ENCODE data around the gene SHOX.
"Not testable (repeated sequence)": the region's sequence is repeated elsewhere in the genome, so short reads cannot be mapped to it uniquely, and the experiment has no call there.

The SHOX gene

DNA sequence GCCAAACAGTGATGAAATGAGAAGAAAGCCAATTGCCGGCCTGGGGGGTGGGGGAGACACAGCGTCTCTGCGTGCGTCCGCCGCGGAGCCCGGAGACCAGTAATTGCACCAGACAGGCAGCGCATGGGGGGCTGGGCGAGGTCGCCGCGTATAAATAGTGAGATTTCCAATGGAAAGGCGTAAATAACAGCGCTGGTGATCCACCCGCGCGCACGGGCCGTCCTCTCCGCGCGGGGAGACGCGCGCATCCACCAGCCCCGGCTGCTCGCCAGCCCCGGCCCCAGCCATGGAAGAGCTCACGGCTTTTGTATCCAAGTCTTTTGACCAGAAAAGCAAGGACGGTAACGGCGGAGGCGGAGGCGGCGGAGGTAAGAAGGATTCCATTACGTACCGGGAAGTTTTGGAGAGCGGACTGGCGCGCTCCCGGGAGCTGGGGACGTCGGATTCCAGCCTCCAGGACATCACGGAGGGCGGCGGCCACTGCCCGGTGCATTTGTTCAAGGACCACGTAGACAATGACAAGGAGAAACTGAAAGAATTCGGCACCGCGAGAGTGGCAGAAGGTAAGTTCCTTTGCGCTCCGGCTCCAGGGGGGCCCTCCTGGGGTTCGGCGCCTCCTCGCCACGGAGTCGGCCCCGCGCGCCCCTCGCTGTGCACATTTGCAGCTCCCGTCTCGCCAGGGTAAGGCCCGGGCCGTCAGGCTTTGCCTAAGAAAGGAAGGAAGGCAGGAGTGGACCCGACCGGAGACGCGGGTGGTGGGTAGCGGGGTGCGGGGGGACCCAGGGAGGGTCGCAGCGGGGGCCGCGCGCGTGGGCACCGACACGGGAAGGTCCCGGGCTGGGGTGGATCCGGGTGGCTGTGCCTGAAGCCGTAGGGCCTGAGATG lies at the start of gene SHOX:
Gene SHOX (plus strand): TSS at position 180 of the 885 bp plus-strand sequence. CDS start 107 bp downstream, at position 287.
- no peak for DNase-seq (ENCODE audit: low read depth in 3 of 3, low spot score in 1 of 3)

DNA sequence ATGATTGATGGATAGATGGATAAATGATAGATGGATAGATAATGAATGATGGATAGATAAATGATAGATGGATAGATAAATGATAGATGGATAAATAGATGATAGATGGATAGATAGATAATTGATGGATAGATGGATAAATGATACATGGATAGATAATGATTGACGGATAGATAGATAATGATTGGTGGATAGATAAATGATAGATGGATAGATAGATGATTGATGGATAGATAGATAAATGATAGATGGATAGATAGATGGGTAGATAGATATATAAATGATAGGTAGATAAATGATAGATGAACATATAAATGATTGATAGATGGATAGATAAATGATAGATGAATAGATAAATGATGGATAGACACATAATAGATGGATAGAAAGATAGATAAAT lies 49.5 kb upstream of the SHOX start:
- no peak for DNase-seq (ENCODE audit: low read depth in 3 of 3, low spot score in 1 of 3)

DNA sequence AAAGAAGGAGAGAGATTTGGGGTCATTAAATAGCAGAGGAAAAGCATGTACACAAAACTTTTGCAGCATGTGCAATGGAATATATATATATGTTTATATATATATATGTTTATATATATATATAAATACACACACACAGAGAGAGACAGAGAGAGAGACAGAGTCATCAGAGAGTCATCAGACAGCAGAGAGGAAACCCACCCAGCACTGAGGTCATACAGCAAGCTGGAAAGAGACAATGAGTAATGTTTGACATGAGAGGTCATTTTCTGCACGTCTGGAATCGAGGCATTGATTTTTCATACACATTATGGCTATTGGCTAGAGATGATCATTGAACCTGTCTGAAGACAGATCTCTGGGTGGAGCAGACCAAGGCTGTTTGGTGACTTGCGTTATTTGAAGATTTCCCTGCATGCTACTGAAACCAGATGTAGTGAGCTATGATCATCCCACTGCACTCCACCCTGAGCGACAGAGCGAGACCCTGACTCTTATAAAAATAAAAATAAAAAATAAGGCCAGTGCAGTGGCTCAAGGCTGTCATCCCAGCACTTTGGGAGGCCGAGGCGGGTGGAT lies 48.8 kb upstream of the SHOX start:
- no peak for DNase-seq (ENCODE audit: low read depth in 3 of 3, low spot score in 1 of 3)

DNA sequence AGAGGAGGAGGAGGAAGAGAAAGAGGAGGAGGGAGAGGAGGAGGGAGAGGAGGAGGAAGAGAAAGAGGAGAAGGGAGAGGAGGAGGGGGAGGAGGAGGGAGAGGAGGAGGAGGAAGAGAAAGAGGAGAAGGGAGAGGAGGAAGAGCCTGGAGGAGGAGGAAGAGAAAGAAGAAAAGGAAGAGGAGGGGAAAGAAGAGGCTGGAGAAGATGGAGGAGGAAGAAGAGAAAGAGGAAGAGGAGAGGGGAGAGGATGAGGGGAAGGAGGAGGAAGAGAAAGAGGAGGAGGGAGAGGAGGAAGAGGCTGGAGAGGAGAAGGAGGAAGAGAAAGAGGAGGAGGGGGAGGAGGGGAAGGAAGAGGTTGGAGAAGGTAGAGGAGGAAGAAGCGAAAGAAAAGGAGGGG lies 46.0 kb upstream of the SHOX start:
- no peak for DNase-seq (ENCODE audit: low read depth in 3 of 3, low spot score in 1 of 3)

DNA sequence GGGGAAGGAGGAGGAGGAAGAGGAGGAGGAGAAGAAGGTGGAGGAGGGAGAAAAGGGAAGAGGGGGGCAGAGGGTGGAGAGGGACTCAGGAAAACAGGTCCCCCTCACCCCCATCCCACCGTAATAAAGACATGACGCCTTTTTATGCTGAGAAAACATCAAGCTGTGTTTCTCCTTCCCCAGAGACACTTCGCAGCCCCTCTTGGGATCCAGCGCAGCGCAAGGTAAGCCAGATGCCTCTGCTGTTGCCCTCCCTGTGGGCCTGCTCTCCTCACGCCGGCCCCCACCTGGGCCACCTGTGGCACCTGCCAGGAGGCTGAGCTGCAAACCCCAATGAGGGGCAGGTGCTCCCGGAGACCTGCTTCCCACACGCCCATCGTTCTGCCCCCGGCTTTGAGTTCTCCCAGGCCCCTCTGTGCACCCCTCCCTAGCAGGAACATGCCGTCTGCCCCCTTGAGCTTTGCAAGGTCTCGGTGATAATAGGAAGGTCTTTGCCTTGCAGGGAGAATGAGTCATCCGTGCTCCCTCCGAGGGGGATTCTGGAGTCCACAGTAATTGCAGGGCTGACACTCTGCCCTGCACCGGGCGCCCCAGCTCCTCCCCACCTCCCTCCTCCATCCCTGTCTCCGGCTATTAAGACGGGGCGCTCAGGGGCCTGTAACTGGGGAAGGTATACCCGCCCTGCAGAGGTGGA lies 45.3 kb upstream of the SHOX start:
- no peak for DNase-seq (ENCODE audit: low read depth in 3 of 3, low spot score in 1 of 3)

DNA sequence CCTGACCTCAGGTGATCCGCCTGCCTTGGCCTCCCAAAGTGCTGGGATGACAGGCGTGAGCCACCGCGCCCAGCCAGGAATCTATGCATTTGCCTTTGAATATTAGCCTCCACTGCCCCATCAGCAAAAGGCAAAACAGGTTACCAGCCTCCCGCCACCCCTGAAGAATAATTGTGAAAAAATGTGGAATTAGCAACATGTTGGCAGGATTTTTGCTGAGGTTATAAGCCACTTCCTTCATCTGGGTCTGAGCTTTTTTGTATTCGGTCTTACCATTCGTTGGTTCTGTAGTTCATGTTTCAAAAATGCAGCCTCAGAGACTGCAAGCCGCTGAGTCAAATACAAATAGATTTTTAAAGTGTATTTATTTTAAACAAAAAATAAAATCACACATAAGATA lies 44.2 kb upstream of the SHOX start:
- no peak for DNase-seq (ENCODE audit: low read depth in 3 of 3, low spot score in 1 of 3)

DNA sequence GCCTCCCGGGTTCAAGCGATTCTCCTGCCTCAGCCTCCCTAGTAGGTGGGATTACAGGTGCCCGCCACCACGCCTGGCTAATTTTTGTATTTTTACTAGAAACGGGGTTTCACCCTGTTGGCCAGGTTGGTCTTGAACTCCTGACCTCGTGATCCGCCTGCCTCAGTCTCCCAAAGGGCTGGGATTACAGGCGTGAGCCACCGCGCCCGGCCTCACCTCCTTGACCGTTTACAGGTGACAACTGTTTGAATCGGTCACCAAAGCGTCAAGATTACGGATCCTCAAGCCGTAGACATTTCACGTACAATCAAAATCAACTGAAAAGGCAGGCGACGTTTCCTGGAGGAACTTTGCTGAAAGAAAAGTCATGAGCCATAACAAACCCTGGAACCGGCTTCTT lies 41.3 kb upstream of the SHOX start:
- DNase-seq (ENCODE audit: low read depth in 3 of 3, low spot score in 1 of 3), result not testable (repeated sequence)

DNA sequence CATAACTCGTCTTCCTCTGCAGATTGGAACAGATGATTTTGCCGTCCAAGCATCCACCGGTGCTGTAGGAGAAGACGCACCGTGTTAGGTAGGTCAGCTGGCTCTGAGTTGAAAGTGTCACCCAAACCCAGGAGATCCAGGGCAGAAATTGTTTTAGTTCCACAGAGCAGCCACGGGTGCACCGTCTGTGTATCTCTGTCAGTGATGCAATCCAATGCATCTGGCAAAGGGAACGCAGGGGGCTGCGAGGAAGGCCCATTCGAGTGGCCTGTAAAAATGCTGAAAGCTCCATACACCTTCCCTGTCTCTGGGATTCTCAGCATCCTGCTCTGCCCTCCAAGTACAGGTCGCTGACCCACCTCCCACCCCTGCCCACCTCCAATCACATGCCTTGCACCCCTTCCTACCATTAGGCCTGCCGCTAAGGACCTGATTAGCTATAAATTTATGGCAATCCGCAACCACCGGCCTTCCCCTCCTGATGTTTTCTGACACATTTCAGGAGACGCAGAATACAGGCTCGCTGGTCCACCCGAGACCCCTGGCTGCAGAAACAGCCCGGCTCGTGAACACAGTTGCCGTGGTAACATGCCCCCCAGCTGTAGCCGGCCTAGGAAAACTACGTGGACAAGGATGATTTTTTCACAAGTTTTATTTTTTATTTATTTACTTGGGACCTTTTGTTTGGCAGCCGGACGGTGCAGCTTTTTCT lies 39.7 kb upstream of the SHOX start:
- no peak for DNase-seq (ENCODE audit: low read depth in 3 of 3, low spot score in 1 of 3)

DNA sequence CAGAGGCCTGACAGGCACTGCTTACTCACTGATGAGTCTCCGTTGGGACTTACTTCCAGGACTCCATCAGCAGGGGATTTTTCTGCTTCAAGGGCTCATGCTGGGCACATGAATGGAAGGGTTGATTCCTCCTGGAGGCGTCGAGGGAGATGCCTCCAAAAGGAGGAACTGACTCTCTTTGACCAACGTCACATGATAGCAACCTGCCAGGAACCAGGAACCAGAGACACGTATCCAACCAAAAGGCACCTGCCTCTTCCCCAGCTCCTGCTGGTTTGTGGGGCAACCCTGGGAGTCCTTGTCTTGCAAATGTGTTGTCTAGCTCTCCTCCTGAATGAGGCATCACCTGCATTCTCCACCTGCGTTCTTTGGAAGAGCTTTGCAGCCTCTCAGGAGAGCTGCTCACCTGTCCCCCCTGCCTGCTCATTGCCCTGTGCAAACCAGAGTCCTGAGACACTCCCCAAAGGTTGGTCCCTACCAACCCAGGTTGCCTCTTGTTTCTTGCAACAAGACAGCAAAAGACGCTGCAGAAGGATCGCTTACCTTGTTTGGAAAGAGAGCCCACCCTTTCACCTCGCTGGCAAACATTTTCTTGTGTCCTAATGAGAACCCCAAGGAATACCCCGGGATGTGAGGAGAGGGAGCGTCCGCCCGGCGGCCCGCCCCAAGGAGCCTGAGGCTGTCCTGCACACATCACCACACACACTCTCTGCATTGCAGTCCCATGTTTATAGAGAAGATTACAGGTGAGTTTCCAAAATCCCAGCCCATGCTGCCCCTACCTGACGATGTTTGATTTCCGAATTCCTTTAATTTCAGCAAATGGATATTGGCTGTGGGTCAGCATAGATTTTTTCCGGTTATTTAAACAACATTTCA lies 30.5 kb upstream of the SHOX start:
- DNase-seq (ENCODE audit: low read depth in 3 of 3, low spot score in 1 of 3), result no peak

DNA sequence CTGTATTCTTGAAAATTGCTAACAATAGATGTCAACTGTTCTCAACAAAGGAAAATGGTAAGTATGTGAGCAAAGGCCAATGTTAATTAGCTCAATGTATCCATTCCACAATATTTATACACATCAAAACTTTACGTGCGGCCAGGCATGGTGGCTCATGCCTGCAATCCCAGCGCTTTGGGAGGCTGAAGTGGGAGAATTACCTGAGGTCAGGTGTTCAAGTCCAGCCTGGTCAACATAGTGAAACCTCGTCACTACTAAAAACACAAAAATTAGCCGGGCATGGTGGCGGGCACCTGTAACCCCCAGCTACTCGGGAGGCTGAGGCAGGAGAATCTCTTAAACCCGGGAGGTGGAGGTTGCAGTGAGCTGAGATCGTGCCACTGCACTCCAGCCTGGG lies 27.6 kb upstream of the SHOX start:
- DNase-seq (ENCODE audit: low read depth in 3 of 3, low spot score in 1 of 3), result not testable (repeated sequence)

DNA sequence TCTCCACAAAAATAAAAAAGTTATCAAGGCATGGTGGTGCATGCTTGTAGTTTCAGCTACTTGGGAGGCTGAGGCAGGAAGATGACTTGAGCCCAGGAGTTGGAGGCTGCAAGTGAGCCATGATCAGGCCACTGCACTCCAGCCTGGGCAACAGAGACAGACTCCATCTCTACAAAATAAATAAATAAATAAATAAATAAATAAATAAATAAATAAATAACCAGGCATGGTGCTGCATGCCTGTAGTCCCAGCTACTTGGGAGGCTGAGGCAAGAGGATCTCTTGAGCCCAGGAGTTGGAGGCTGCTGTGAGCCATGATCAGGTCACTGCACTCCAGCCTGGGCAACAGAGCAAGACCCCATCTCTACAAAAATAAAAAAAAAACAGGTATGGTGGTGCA lies 26.0 kb upstream of the SHOX start:
- DNase-seq (ENCODE audit: low read depth in 3 of 3, low spot score in 1 of 3), result not testable (repeated sequence)

DNA sequence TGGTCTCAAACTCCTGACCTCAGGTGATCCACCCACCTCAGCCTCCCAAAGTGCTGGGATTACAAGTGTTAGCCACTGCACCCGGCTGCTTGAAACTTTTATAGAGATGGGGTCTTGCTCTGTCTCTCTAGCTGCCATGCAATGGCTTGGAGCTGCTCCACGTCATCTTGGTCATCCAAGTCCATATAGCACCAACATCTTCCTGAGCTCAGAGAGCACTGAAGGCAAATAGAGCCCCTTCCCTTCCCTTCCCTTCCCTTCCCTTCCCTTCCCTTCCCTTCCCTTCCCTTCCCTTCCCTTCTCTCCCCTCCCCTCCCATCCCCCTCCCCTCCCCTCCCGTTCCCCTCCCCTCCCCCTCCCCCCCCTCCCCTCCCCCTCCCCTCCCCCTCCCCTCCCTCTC lies 22.5 kb upstream of the SHOX start:
- DNase-seq (ENCODE audit: low read depth in 3 of 3, low spot score in 1 of 3), result not testable (repeated sequence)

DNA sequence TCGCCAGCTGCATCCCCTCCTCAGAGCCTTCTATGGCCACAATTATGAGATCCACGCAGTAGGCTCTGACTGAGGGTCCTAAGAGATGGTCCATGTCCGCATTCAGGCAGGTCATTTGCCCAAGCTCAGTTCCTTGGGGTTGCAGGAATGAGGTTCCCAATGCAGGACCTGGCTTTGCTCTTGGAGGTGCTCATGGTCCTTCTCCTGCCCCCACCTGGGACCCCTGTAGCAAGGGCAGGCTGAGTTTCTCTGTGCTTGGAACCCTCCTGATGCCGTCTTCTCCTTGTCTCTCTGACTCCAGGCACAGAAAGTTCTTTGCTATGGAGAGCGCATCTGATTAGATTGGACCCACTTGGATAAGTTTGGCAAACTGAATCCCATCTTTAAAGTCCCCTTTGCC lies 16.5 kb upstream of the SHOX start:
- DNase-seq (ENCODE audit: low read depth in 3 of 3, low spot score in 1 of 3), result no peak

DNA sequence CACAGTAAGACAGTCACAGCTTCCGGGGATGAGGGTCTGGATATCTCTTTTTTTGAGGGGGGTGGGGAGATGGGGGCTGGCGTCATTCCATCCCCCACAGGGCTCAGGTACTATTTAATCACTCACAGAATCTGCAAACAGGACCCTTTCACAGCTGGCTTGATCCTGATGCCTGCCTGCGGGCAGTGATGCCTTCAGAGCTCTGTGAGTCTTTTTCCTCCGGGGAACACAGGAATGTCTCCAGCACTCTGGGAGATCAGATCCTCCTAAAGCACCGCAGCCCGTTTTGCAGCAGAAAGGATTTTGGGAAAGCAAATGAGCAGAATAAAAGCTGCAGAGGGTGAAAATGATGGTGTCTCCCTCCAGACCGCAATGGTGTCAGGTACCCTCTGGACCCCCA lies 13.2 kb upstream of the SHOX start:
- DNase-seq (ENCODE audit: low read depth in 3 of 3, low spot score in 1 of 3), result no peak

DNA sequence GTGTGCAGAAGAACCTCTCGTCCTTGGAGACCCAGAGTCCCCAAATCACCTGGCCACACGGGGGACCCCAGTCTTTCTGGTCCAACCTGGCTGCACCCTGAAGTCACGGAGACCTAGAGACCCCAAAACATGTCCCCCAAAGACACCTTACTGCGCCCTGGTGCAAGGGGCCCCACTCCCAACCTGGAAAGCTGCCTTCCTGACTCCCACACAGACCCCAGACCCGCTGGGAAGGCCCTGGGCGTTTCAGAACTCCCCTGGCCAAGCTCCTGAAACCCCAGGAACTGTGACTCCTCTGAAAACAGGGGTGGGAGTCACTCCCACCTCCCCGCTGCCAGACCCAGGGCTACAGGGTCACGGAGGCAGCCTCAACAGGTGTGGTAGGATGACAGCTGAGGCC lies 12.7 kb upstream of the SHOX start:
- DNase-seq (ENCODE audit: low read depth in 3 of 3, low spot score in 1 of 3), result no peak

DNA sequence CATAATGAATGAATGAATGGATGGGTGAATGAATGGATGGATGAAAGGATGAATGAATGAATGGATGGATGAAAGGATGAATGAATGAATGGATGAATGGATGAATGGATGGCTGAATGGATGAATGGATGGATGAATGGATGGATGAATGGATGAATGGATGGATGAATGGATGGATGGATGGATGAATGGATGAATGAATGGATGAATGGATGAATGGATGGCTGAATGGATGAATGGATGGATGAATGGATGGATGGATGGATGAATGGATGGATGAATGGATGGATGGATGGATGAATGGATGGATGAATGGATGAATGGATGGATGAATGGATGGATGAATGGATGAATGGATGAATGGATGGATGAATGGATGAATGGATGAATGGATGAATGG lies 12.3 kb upstream of the SHOX start:
- not testable (repeated sequence) for DNase-seq (ENCODE audit: low read depth in 3 of 3, low spot score in 1 of 3)

DNA sequence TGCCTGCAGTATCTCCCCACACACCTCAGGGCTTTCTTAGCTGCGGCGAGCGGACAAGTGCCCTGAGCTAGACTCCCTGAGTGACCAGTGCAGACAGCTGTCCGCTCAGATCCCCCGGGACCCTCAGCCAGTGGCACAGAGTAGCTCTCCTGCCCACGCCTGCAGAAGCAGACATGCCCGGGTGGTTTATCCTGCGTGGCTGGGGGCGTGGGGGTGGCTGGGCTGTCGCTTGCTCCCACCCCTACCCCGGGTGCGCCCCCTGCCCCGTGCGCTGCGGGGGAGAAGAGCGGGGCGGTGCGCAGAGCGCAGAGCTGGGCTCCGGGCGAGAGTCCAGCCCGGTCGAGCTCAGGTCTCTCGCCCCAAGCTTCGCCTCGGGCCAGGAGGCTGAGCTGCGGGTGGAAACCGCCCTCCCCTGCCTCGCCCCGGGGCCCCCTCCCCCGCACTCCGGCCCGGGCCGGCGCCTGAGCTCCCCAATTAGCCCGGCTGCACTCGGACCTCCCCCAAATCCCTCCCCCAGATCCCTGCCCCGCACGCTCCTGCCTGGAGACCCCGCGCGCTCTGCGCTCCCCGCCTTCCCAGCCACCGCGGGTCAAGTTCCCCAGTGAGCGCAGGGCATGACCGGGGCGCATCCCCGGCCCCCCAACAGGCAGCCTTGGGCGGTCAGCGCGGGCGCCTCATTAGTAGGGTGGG lies 11.7 kb upstream of the SHOX start:
- DNase-seq (ENCODE audit: low read depth in 3 of 3, low spot score in 1 of 3), result no peak

DNA sequence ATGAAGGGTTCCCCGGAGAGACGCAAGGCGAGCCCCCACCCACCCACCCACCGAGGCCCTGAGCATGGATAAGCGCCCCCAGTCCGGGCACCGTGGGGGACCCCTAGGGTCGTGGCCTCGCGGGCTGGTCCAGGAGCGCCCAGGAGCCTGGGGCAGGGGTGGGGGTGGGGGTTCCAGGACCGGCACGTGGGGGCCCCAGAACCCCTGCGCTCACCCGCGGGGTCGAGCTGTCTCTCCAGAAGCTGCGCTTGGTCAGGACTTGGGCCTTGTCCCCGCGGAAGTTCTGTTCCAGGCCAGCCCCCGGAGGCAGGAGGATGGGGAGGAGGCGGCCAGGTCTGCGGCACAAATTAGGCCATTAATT lies 11.2 kb upstream of the SHOX start:
- DNase-seq (ENCODE audit: low read depth in 3 of 3, low spot score in 1 of 3), result no peak

DNA sequence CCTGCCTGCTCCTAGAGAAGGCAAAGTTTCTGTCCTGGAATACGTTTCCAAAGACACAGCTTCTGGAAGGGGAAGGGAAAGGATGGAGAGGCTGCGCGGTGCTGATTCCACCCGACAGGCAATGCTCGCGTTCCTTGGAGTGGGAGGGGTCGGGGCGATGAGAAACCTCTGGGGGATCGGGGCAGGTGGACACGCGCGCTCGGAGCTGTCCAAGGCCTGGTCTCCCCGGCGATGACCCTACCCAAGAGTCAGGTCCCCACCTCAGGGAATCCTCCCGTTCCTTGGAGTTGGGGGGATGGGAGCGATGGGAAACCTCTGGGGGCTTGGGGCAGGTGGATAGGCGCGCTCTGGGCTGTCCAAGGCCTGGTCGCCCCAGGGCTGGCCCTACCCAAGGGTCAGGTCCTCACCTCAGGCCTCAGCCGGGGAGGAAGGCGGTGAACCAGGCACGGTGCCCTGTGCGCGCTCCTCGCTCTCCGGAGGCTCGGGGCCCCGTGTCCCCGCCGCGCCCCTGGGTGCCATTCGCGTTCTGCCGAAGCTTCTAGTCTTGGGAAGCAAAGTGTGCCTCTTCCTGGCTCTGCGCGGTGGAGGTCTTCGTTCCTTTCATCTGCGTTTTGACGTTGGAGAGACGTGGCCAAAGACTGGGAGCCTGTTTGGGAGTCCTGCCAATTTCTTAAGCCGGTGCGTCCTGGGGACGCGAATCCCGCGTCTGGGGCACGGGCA lies 10.6 kb upstream of the SHOX start:
- no peak for DNase-seq (ENCODE audit: low read depth in 3 of 3, low spot score in 1 of 3)

All from stimulated activated CD4-positive, alpha-beta T cell treated with anti-CD3 and anti-CD28 coated beads, TNF-alpha, amount 100 ng/mL, for 1 hour (primary cell).